NCI-H2196 (cell line): ENCODE results near the gene NAA25.
"Not testable (repeated sequence)": the region's sequence is repeated elsewhere in the genome, so short reads cannot be mapped to it uniquely, and the experiment has no call there.

Source experiments
- DNase-seq: peaks from one replicate; lab custom pipeline; 2025; ENCODE audit not compliant: unreplicated experiment; lab: John Stamatoyannopoulos, UW

The NAA25 gene

DNA sequence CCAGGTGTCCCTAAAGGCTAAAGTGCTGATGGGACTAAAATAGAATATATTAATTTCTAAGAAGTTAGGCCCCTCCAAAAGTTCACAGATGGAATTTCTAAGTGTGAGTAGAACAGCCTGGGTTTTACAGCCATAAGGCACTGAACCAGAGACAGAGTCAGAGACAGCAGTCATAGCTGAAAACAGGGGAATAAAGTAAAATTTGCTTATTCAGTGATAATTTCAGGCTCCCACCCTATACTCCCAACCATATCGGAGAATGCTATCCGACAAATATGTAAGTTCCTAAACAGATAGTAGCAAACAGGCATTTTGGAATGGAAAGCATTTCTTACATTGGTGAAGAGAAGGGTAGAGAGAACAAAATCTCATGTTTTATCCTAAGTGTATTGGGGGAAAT lies 45.3 kb downstream of the NAA25 start:
- no peak for DNase-seq

GRCh38 chr12:112061137-112061536 lies 47.4 kb downstream of the NAA25 start:
- DNase-seq, result no peak

DNA sequence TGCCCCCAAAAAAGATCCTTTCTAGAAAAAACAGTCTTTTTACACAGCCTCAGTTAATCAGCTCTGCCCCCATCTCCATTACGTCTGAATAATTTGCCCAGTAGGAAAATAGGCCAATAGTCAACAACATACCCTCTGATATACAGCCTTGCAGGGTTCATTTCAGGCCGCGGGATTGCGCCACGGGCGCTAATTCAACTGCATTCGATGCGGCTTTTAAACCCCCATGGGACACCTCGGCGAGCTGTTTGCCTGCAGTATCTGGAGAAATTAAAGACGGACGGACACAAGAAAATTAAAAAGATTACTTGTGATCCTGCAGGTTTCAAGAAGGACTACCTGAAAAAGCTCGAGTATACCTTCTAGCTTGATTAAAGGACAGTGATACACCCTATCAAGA lies 59.2 kb downstream of the NAA25 start:
- no peak for DNase-seq

GRCh38 chr12:112046003-112046402 lies 62.6 kb downstream of the NAA25 start:
- DNase-seq, result no peak

- not testable (repeated sequence) for DNase-seq
Observed at GRCh38 chr12:112036614-112037013, 72.0 kb downstream of the NAA25 start.

DNA sequence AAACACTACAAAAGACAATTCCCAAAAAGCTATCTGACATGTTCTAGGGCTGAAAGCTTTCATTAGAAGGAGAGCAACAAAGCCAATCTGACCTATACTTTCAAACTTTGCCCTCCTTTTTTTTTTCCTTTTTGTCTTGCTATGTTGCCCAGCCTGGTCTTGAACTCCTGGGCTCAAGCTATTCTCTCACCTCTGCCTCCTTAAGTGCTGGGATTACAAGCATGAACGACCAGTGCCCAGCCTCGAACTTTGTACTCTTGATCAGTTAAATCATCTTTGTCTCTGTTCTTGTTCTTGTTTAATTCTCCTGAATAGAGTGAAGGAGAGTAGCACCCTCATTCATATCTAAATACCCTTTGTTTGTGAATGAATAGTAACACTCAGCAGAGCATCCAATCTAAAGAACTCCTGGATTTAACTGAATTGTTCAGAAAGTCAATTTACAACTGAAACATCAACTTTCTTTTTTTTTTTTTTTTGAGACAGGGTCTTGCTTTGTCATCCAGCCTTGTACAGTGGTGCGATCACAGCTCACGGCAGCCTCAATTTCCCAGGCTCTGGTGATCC lies 73.3 kb downstream of the NAA25 start:
- DNase-seq, result no peak

GRCh38 chr12:112032292-112032691 lies 76.3 kb downstream of the NAA25 start:
- no peak for DNase-seq

GRCh38 chr12:112031472-112031871 lies 77.1 kb downstream of the NAA25 start:
- DNase-seq, result no peak

- DNase-seq, result no peak
Observed at GRCh38 chr12:112029301-112029700, 79.3 kb downstream of the NAA25 start.

DNA sequence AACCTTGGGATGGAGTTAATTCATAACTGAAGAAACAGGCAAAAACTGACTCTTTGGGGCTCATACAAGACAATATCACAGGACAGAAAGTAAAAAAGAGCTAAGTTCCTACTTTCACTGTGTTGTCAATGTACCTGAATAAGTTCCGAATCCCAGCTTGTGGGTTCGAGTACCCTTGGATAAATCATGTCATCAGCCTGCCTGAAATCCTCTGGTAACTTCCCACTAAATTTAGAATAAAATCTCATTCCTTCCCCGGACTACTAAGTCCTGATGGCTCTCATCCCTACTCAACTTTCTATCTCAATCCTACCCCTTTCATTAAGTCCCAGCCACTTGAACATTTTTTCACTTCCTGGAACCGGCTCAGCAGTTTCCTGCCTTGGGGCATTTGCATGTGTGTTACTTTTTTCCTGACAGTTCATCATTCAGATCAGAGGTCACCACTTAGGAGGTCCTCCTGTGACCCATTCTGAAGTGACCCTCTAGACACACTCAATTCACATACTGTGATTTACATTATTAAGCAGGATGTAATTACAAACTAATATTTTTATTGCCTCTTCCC lies 82.7 kb downstream of the NAA25 start:
- DNase-seq, result no peak

DNA sequence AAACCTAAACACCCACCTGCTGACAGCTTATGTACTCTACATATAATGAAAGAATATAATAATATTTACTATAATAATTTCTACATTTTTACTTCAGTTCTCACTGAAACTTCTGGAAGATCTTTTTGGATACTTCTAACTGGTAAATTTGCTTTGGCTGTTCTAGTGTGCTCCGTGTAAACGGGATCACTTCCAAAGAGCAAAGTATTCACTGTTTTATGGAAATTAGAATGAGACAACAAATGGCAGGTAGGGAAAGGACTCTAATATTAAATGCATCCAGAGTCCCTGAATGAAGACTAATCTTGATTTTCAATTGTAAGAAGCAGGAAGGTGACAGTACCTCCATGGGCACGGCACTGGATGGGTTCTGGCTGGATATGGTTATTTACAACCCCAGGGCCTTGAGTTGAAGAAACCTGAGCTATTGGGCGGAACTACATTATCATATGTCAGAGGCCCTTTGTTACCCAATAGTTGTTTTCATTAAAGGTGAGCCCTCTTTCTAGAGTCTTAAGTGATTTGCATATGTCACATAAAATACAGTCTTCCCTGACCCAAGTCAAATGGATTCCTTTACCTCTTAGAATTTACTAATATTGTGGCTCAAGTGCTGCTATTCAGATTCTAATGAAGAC lies 84.7 kb downstream of the NAA25 start:
- DNase-seq, result no peak

DNA sequence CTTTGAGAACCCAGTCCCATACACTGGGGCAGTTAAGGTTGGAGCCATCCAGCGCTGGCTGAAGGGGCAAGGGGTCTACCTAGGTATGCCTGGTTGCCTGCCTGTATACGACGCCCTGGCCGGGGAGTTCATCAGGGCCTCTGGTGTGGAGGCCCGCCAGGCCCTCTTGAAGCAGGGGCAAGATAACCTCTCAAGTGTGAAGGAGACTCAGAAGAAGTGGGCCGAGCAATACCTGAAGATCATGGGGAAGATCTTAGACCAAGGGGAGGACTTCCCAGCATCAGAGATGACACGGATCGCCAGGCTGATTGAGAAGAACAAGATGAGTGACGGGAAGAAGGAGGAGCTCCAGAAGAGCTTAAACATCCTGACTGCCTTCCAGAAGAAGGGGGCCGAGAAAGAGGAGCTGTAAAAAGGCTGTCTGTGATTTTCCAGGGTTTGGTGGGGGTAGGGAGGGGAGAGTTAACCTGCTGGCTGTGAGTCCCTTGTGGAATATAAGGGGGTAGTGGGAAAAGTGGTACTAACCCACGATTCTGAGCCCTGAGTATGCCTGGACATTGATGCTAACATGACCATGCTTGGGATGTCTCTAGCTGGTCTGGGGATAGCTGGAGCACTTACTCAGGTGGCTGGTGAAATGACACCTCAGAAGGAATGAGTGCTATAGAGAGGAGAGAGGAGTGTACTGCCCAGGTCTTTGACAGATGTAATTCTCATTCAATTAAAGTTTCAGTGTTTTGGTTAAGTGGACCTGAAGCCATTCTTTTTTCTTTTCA lies 86.2 kb downstream of the NAA25 start:
- no peak for DNase-seq

DNA sequence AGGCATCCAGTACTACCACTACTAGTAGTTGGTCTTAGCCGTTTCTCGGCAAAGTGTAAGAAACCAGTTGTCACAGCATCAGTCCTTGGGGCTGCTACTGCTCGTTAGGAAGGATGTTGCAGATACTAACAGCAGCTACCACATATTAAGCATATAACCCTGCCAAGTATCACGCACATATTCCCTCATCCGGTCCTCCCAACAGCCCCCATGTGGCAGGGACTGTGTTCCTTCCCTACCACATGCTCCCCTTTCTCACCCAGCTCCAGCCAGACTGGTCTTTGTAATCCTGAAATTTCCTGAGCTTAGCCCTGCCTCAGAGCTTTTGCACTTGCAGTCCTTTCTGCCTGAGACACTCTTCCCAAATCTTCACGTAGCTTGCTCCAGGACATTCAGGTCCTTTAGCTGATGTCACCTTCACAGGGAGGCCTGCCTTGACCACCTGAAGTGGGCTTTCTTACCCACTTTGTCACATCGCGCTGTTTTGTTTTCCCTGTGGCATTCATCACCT lies 87.6 kb downstream of the NAA25 start:
- no peak for DNase-seq

- DNase-seq, result no peak
Observed at GRCh38 chr12:112018571-112019237, 89.9 kb downstream of the NAA25 start.

GRCh38 chr12:112017041-112017440 lies 91.5 kb downstream of the NAA25 start:
- DNase-seq, result no peak

GRCh38 chr12:112015938-112016337 lies 92.6 kb downstream of the NAA25 start:
- no peak for DNase-seq

DNA sequence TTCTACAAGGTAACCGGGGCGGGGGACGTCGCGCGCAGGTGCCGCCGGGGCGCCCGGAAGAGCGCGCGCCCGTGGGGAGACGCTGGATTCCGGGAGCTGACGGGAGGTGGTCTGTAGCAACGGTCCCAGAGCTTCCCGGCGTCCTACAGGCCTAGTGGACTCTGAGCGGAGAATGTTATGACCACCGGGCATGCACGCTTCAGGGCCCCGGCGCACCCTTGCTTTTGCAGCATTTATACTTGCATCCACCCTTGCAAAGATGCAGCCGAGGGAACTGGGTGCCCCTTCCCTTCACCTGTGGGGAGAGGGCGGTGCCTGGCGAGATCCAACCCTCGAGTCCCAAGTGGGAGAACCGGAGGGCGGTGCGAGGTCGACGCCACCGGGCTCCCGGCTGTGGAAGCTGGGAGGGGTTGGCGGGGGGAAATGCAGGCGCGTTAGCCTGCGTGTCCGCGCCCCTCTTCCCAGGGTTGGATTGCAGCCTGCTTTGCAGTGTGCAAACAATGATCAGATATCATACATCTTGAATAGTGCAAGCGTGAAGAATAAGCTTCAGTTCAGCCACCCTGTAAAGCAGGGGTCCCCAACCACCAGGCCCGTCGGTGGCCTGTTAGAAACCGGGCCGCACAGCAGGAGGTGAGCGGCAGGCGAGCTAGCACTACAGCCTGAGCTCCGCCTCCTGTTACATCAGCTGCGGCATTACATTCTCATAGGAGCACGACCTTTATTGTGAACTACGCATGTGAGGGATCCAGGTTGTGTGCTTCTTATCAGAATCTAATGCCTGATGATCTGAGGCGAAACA lies 94.8 kb downstream of the NAA25 start:
- DNase-seq, result peak; percentile 75

GRCh38 chr12:112012775-112013600 lies 95.6 kb downstream of the NAA25 start, which contains the start of the genes ERP29 and TMEM116:
Gene ERP29, plus strand, starts transcription at chr12:112013426. Its CDS starts 40 bp downstream, at chr12:112013466.
Gene TMEM116, minus strand, starts transcription at chr12:112013165. Its CDS starts 7,895 bp downstream, at chr12:112005270.
- DNase-seq, result peak; percentile 99

- DNase-seq, result no peak
Observed at GRCh38 chr12:112011685-112012084, 96.9 kb downstream of the NAA25 start.
